NOMO-1 treated with dmso at 0.1 percent for 144 hours (cell line): ENCODE results near the gene FOXA2.
"Not testable (repeated sequence)": the region's sequence is repeated elsewhere in the genome, so short reads cannot be mapped to it uniquely, and the experiment has no call there.

Experiments
- DNase-seq: peaks from one replicate; lab custom pipeline; 2025; ENCODE audit not compliant: unreplicated experiment; lab: John Stamatoyannopoulos, UW

Gene FOXA2

DNA sequence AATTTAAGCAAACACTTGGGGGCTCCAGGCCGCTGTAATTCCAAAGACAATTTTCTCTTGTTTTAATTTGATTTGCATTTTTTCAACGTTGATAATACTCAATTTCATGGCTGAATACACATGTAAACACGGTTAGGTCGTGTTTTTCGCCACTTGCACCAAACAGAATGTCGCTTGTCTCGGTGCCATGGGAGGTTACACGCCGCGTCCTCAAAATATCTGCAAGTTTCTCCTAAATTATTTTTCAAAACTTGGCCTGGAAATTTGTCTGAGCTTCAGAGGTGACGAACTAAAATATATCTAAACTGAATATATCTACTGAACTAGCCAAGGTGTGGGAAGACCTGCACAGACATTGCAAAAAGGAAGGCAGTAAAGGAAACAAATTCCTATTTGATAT, 15.0 kb downstream of the FOXA2 start:
- no peak for DNase-seq

DNA sequence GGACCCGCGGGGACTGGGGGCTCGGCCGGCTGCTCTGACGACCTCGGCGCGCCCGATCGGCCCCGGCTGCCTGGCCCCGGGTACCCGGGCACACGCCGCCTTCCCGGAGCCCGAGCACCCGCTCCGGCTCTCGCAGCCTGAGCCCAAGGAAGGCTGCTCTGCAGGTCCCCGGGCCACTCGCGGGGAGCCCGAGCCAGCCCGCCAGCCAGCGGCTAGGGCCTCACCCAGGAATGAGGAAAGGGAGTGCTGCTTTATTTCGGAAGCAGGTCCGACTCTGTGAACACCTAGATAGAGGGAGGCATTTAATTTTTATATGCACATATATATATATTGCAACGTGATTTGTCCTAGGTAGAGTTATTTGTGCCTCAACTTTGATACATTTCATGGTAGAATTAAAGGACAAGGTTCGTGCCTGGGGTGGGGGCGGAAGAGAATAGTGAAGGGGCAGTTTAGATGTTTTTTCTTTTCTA, 15.5 kb downstream of the FOXA2 start:
- no peak for DNase-seq

DNA sequence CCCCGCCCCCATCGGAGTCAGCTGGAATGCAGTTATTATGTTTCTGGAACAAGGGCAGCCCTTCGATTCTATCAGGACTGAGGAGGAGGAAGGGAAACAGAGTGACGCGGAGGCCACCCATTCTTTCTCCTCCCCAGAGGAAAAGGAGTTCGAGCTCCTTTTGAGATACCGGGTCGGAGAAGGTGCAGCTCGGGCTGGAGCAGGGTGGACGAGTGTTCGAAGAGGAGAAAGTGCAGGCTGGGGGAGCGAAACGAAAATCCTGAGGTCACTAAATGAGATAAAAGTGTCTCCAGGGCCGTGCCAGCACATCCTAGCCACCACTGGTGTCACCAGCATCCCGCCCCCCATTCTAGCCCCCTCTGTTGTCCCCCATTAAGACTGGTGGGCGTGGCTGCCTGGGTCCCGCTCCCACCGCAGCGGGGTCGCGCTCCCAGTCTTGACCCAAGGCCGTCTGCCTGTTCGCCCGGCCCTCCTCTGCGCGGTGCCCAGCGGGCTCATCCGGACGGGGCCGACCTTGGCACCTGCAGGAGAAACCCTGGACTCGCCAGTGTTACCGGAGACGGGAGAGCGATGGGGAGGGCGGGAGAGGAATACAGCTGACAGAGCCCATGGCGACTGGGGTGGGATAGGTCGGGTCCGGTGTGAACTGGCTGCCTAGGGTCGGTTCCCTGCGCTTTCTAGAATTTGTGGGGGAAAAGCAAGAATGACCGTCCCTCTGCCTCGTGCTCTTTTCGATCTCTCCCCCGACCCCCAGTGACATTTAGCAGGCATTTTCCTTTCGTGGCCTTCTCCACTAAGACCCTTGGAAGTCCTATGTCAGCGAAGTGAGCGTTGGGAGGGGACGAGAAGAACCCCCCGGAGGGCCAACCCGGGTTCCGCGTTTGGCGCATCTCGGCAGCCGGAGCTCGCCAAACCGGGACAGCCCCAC, 16.2 kb downstream of the FOXA2 start:
- DNase-seq = no peak

DNA sequence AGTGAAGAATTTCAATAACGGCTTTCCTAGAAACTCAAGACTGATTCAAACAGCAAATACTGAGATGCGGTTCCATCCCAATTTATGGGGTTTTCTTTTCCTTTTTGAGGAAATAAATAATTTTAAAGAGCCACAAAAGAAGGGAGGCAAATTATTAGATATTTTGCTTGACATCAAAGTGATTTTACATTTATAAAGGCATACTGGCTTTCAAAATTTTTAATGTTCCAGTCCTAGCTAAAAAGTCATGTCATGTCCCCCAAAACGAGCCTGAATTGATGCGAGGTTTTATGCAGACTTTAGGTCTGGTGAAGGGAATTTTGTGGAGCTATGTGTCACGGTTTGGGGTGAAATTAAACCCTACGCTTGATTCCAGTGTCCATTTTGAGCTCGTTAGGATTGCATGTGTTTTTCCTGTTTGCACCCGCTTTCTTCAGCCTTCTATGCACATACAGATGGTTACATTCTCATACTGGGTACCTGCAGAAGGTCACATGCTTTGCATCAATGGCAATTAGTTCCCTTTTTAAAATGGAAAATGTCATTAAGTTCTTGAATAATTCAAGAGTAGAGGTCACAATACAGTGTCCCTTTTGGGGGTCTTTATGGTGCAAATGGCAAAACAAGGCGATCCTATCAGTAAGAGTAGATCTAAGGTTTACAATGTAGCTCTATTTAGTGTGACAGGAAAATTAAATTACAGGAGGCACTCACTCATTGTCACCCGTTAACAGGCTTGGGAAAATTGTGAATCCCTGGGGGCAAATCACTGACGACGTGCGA, 17.3 kb downstream of the FOXA2 start:
- DNase-seq = no peak

DNA sequence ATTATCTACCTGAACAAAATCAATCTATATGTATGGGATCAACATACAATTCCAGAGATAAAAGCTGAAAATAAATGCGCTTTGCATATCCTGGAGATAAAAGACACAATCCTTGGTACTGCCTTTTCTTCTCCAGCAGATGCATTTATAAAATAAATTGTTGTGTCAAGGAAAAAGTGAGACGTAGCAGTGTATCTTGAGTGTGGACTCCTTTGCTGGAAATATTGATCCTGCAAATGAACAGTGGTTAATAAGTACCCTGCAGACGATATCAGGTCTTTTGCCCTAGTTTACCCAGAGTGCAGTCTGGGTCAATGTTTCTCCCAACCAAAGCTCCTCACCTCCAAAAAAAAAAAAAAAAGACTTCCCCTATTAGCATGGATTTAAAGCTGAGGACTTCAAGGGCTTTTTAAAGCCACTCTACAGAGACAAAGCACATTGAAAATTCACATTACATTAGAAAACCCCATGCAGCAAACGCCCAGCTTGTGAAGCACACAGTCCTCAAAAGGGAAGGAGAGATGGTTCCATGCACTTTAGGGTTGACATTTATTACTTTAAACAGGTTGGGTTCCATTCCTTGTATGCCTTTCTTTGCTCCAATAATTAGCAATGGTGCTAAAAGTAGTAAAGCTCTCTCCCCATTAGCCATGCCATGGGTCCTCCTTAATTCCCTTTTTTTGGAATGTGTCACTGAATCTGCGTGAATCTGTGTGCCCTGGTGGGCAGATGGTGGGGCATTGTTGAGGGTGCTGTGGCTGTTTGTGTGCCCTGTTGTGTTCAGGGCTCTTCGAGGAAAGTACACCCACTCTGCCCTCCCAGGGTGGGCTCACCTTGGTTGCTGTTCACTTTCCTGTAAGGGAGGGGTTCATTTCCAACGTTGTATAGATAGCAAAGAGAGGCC, 21.1 kb downstream of the FOXA2 start:
- no peak for DNase-seq

DNA sequence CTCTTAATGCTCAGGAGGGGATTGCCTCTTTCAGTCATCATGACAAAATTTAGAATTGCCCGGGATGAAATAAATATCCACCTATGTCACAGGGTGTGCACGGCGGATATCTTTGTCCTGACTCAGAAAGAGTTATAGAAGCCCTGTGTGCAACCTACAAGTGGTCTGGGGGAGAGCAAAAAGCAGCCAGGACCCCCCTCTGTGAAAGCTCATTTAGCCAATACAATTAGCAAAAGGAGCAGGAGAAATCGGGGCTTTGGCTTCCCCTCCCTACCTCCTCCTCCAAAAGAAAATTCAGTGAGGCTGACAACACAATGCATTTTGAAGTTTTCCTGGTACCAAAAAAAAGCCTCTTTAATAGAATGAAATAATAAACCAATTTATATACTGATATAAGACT, 21.8 kb downstream of the FOXA2 start:
- no peak for DNase-seq

DNA sequence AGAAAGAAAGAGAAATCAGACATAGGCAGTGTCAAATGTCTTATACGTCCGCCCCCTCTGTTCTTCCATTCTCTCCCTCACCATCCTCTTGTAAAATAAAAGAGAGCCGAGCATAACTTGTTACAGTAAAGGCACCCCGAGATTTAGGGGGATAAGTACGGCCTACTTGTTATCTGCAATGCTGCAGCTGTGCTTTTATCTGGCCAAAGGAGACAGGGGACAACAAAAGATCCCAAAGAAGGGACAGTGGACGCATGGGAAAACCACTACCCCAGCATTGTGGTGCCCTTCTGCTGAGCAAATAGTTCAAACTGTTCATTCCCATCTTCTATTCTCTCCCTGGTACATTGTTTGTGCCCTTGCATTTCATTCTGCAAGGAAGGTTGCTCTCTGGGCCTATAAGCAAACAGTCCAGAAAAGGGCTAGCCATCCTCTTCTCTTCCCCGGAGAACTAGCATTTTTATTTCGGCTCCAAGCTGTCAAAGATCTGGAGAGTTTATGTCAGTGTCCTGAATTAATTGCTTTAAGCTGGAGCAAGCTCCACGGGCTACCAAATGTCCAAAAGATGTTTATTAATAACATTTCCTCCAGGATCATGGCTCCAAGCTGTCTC, 22.3 kb downstream of the FOXA2 start:
- no peak for DNase-seq

DNA sequence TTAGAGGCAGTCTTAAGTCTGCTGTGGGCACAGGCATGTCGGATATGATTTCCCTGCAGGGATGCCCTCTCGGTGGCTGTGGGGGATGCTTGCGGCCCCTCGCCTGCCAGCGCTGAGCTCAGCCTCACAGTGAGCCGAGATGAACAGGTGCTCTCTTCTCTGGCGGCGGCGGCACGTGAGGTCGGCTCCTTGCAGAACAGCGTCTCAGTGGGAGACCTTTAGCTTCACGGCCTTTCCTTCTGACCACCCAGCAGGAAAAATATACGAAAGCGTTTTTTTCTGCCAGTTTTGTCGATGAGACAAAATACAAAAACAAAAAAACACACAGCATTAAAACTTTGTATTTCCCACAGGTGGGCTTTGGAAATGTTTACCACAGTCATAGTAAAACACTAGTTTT, 23.6 kb downstream of the FOXA2 start:
- DNase-seq = no peak

DNA sequence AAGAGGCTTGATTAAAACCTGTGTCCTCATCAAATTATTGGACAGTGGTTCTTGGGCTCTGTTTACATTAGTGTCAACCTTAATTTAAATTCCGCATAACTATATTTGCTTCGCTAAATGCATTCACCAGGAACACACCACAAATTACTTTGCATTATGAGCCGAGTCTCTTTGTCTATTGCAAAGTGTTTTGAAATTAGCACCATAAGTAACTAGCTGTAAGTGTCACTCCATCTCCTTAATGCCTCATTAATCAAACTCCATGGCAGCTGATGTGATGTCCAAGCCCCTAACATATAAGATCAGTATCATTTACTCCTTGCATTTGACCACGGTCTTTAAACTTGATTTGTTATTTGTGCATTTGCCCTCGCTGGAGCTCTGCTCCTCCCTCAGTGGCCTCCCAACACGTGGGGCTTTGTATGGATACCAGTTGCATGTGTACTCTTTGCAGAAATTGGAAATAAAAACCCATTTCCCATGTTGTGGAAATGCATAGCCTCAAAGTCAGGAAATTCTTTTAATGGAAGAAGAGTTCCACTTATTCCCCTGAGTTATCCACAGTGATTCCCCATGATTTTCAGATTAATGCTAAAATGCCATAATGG, 24.6 kb downstream of the FOXA2 start:
- no peak for DNase-seq

DNA sequence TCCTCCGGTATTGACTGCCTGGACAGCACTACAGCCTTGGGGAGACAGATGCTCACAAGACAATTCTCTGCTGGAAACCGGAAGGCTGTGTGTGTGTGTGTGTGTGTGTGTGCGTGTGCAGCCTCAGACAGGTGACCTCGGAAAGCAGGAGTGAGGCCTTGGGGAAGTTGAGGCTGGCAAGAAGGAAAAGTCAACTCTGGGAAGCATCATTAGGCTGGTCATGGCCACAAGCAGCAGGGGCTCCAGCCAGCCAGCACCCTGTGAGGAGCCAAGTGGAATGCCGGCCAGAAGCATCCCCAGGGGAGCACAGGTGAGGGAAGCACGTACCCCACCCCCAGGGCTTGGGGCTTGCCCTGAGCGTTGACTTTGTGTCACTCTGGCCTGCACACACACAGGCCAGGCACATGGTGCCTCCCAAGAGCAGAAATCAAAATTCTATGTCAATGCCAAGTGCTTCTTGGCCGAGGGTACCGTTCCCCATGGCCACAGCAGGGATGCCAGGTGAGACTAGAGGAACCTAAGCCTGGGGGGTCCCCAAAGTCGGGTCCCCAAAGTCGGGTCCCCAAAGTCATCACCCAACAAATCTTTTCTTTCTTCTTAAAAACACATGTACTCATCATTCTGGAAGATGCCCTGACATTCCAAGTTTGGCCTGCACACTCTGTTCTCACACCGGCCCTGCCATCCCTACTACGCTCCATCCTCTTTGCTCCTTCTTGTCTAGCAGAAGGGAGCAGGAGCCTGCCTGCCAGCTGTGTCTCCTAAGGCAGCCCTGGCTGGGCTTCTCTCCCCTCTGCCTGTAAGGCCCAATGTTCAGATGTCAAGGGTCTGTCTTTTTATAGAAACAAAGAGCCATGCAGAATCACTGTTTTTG, 26.7 kb downstream of the FOXA2 start:
- DNase-seq = no peak

DNA sequence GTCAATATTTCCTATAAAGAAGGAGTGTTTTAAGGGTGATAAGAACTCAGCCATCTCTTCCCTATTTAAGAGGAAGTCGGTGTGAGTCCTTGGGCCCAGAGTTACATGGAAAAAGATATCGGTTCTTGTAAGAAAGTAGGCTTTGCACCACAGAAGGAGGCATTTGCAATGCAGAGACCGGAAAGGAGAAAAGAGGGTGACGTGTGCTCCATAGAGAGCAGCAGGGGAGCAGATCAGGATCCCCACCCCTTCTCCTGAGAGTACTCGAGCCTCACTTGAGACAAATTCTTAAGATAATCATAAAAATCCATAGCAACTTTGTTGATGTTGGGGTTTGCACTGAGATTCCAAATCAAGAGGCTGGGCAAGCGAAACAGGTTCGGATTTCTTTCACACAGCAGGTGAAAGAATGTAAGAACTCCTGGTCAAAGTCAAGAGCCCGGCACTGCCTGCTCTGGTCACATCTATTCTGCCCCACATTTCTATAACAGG, 27.8 kb downstream of the FOXA2 start:
- DNase-seq = no peak

DNA sequence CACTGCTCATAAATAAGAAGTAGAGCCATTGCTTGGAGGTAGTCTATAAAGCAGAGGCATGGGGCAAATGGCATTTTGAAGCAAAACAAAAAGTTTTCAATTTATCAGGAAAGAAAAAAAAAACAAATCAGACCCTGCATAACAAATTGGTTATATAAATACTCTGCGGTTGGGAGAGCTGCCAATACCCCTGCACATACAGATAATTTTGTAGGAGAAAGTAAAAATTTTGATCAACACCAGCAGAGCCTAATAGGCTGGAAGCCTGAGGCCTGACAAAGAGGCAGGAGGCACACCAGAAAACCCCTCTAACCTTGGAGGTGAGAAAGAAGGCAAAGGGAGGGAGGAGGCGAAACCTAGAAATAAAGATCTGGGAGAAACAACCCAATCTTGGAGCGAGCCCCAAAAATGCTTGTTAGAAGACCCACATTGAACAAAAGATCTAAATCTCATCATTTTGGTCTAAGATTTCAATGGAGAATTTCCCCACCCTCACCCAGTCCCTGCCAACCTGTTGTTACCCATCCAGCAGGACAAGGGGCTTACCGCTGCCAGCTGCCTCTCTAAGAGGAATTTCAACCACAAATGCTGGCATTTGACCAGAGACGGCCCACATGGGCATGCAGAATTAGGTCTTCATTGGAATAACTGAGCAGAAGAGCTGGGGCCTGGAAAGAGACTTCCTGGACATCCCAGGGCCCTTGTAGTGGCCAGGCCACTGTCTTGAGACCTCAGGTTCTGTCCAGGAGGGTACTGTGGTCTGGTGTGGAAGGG, 28.4 kb downstream of the FOXA2 start:
- DNase-seq = no peak

DNA sequence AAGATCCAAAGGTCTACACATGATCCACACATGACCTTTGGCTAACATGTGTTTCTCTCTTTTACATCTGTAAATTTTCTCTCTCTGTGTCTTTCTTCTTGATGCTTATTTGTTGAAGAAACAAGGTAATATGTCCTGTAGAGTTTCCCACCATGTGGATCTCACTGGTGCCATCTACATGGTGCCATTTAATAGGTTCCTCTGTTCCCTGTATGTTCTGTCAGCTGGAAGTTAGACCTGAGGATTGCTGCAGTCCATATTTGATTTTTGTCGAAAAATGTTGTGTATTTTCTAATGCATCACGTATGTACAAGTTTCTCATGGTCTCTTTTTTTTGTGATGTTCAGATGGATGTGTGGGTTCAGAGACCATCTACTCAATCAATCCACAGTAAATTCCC, 30.0 kb downstream of the FOXA2 start:
- no peak for DNase-seq

DNA sequence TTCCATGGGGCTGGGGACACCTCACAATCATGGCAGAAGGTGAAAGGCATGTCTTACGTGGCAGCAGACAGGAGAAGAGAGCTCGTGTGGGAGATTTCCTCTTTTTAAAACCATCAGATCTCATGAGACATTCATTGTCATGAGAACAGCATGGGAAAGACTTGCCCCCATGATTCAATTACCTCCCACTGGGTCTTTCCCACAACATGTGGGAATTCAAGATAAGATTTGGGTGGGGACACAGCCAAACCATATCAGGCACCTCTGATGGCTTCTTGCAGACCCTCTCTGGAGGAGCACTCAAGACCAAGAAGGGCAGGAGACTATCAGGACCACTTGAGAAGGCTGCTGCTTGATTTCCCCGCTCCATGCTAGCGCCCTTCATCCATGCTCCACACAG, 33.9 kb downstream of the FOXA2 start:
- not testable (repeated sequence) for DNase-seq

DNA sequence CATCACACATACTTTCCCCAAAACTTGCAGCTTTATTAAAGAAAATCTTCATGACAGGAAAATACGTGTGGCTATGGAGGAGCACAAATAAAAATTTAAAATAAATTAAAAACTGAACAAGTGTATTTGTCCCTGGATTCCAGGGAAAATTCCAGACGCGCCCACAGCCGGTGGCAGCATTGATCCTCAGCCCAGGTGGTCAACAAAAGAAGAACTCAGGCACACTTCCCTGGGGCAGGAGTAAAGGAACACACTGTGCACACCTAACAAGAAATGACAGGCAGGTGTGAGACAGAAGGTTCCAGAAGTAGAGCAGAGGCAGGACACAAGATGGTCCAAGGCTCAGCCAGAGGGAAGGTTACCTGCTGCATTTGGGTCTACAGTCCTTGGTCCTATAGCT, 36.3 kb downstream of the FOXA2 start:
- DNase-seq = no peak

DNA sequence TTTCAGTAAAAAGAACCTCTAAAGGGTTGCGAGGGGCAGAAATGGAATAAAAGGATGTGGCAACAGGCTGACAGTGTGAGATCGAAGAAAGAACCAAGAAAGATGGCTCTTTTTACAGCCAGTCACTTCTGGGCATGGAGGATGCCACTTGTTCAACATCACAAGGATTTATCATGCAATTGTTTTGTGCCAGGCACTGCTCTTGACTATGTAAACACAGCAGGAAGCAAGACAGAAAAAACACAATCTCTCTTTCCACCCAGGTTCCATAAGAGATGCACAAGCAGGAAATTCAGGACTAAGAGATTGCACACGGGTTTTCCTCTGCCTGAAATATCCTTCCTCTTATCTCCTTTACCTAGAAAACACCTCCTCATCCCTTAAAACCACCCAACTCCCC, 38.0 kb downstream of the FOXA2 start:
- DNase-seq = no peak

DNA sequence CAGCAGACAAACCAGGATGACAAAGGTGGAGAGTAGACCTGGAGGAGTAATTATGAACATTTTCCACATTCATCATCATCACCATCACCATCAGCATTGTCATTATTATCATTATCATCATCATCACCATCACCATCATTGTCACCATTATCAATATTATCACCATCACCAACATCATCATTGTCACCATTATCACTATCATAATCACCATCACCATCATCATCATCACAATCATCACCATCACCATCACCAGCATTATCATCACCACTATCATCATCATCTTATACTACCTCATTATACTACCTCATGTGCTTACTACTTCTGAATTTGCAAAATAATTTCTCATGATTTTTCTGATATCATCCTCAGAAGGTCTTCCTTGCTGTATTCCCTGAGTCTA, 39.3 kb downstream of the FOXA2 start:
- no peak for DNase-seq

DNA sequence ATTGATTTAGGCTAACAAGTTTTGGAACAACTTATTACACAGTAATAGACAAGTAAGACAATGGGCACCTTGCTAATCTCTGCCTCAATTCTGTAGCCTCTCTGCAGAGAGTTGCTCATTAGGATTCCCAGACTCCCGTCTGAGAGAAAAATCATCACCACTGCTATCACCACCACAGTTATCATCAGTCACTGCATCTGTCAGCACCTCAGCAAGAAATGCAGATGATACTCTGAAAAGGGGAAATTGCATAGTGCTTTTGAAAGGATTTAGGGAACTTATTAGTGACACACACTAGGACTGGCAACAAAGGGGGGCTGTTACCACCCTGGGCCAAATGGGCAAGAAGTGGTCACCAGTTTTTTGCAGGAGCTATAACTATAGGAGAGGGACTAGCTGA, 39.9 kb downstream of the FOXA2 start:
- peak; percentile 58 for DNase-seq
